AG20443 (cell line): ENCODE measurements around the gene TENT5A.

ENCODE experiments used
- DNase-seq: peaks from one replicate; pipeline ENCODE4 v3.0.0; 2012; ENCODE audit warnings: low spot score, mixed read lengths

Gene TENT5A

GRCh38 chr6:81771097-81771496, 18.6 kb upstream of the TENT5A start:
- no peak for DNase-seq

- no peak for DNase-seq
Measured at GRCh38 chr6:81770381-81770780, 17.9 kb upstream of the TENT5A start.

- DNase-seq, result peak; percentile 25
Measured at GRCh38 chr6:81769824-81770223, 17.3 kb upstream of the TENT5A start.

DNA sequence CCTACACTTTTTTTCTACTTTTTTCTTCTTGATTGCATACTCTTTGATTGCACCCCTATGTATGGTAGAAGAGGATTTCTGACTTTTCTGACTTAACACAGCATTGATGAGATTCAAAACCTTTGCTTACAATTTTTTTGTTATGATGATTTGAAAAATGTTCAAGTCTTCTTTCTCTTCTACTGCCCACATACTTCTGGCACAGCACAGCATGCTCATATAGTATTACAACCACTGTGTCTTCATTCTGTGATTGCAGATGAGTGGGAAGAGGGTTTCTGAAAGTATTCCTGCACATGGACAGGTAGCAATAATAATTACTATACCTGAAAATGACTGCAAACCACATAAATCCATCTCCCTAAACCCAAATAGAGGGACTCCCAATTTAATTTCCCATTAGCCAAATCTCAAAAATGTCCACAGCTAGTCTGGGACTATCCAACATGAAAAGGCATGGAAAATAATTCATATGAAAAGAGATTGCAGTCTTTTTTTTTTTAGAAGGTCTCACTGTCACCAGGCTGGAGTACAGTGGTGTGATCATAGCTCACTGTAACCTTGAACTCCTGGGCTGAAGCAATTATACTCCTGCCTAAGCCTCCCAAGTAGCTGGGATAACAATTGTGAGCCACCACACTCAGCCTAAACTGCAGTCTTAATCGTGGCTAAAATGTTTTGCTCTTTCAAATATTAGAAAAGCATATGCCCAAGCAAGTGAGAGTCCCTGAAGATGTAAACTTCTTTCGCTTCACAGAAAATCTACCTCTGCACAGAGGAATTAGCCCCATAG, 15.9 kb upstream of the TENT5A start:
- no peak for DNase-seq

GRCh38 chr6:81767163-81767891, 14.8 kb upstream of the TENT5A start:
- DNase-seq, result peak; percentile 72

- peak; percentile 27 for DNase-seq
Measured at GRCh38 chr6:81766482-81767069, 14.1 kb upstream of the TENT5A start.

DNA sequence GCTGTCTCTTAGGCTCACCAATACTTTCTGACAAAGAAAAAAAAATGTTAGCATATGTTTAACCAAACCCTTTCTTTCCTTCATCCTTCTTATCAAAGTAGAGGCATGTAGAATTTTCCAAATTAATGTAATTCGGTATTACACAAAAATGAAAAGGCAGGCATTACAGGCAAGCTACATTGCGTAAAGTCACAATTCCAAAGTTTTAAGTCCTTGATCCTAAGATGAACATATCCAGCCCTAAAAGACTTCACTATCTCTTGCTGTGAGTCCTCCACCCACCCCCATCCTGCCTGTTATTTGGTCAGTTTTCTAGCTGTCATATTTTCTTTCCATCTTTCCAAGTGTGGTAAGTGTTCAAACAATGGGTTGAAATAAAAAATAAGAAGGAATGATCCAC, 12.1 kb upstream of the TENT5A start:
- no peak for DNase-seq

DNA sequence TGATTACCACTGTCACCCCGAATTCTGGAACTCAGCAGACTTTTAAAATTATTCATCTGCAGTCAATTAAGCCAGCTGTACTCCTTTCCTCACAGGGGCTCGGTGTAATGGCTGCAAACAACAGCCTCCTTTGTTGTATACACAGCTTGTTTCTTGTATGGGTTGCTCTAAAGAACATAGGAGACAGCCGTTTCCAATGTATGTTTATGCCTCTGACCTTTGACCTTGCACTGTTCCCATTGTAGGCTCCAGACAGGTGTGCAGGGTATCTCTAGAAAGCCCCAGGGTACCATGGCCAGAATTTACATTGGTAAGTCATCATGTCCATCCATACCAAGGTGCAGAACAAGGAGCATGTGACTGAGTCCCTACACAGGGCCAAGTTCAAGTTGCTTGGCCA, 11.5 kb upstream of the TENT5A start:
- no peak for DNase-seq

- DNase-seq, result no peak
Measured at GRCh38 chr6:81763051-81763450, 10.6 kb upstream of the TENT5A start.

- no peak for DNase-seq
Measured at GRCh38 chr6:81762606-81763005, 10.1 kb upstream of the TENT5A start.

DNA sequence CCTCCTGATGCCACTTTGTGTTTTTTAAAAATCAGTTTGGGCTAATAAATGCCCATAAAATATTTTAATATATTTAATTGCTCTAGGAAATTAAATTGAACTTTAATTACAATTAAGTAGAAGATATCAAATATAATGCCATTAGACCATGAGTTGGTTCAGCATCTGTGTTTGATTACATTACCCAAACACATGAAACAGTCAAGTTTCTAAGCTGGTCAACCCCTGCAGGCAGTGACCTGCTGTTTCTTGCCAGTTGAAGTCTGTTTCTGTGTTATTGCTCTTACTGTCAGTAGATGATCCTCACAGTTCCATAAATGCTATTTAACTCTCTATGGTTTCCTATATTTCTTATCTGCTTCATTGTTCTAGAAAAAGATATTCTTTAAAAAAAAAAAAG, 9.7 kb upstream of the TENT5A start:
- peak; percentile 17 for DNase-seq

GRCh38 chr6:81761197-81761596, 8.7 kb upstream of the TENT5A start:
- DNase-seq, result no peak

GRCh38 chr6:81759782-81760181, 7.3 kb upstream of the TENT5A start:
- no peak for DNase-seq

GRCh38 chr6:81758221-81758620, 5.7 kb upstream of the TENT5A start:
- DNase-seq, result no peak

DNA sequence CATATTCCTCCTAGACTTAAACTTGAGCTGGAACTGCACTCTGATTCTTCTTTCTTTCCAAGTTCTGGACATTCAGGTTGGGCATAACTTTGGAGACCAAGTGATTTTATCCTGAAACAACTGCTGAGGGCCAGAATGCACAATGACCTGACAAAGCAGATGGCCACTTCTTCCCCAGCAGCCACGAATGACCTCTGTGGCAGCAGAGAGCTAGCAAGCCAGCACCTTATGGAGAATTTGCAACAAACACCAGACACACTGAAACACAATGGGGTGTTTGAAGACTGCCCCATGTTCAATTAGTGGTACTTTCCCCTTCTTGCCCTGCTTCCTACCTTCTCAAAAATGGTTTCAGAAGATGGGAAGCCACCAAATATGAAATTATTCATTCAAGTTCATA, 4.2 kb upstream of the TENT5A start:
- DNase-seq, result no peak

DNA sequence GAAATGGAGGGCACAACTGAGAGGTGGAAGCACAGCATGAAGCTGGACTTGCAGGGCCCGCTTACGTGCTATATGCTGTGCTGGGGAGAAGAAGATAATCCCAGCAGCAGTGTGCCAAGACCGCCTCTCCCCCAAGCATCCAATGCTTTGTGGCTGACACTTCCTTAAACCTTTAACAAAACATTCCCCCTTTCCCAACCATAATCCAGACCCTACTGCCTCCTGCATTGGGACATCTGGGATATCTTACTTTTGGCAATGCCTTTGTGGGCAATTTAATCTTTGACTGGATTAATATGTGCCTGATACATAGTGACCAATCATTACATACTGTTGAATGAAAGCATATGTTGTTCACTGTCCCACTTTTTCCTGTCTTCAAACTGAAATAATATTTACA, 3.1 kb upstream of the TENT5A start:
- no peak for DNase-seq

DNA sequence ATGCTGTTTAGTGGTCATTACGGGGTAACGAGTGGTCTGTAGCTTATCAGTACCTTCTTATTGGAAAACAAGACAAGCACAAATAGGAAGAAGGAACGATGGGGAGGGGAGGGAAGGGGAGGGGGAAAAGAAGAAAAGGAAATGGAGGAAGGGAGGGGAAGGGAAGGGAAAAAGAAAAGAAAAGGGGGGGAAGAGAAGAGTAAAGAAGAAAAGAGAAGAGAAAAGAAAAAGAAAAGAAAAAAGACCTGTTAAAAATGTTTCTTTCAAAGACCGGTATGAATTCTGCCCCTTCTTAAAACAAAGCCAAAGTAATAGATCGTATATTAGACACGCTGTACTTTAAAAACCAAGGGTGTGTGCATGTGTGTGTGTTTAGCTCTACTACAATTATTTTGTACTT, 2.4 kb upstream of the TENT5A start:
- DNase-seq, result no peak

GRCh38 chr6:81753711-81754577, 1.5 kb upstream of the TENT5A start:
- DNase-seq, result peak; percentile 79

DNA sequence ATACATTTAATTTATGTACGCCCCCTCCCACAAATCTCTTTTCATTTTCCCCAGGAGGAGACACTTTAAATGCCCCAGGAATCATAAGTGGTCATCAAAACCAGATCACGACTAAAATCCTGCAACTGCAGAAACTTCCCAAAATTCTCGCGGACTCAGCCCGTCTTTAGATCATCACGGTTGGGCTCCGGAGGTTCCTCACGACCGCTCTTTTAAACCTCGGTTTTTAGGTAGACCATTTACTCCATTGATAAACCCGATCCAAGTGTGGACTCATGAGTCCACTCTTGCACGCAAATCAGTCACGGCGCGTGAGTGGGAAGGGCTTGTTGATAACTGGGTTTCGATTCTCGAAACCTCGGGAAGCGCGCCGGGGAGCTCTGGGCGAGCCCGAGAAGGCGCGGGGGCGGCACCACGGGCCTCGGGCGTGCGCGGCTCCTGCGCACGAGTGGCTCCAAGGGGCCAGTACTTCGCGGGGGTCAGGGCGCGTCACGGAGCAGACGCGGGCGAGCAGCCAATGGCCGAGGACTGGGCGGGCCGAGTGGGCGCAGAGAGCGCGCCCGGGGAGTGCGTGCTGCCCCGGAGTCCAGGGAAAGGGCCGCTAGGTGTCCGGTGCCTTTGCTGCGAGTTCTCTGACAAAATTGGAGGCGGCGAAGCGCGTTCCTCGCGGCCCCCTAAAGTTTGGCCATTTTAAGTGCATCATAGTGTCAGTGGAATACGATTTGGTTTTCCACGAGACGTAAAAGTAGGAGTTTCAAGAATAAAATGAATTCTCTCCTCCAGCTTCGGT, 635 bp upstream of the TENT5A start:
- DNase-seq, result peak; percentile 96

- DNase-seq, result peak; percentile 38
Measured at GRCh38 chr6:81751388-81752083, 945 bp downstream of the TENT5A start.
